ENCODE measurements around the gene IL22RA2.

The IL22RA2 gene

GRCh38 chr6:137185290-137185689 lies 11.8 kb upstream of the IL22RA2 start:
- ATAC-seq (ENCODE audit: insufficient read depth, low read depth), result no peak
- H3K4me1 ChIP-seq (ENCODE audit: insufficient read depth, low read length), result no peaks in the 10 kb centered on the region
- no peak overlapping the region for H3K9ac ChIP-seq (ENCODE audit: low read depth, low read length)
- H3K4me2 ChIP-seq (ENCODE audit: insufficient read depth, low read length), result no peak overlapping the region
- H3K79me2 ChIP-seq (ENCODE audit: insufficient read depth, low read length), result no peaks in the 10 kb centered on the region
- H3K27me3 ChIP-seq (ENCODE audit: insufficient read depth, low read length, poor library complexity), result no peaks in the 10 kb centered on the region
- H3K4me3 ChIP-seq (ENCODE audit: low read depth in 1 of 2, low read length in 2 of 2), result no peak overlapping the region
- no peak overlapping the region for H2AFZ ChIP-seq (ENCODE audit: low read depth, low read length)
- H3K9me3 ChIP-seq (ENCODE audit: insufficient read depth, low read length, severe bottlenecking), result peaks cover 71% of the 10 kb centered on the region
- DNase-seq, result no peak
- TF ChIP-seq EZH2 (IDR thresholded peaks at IDR 0.05; ENCODE audit: borderline replicate concordance, low read depth, low read length, severe bottlenecking), result no peak
- TF ChIP-seq CTCF (IDR thresholded peaks at IDR 0.05; ENCODE audit: borderline replicate concordance, extremely low read depth, low read length, poor library complexity, severe bottlenecking), result no peak
- H3K36me3 ChIP-seq (ENCODE audit: insufficient read depth, low read length), result no peaks in the 10 kb centered on the region
- H3K27ac ChIP-seq (ENCODE audit: low read length), result no peak overlapping the region
- H4K20me1 ChIP-seq (ENCODE audit: insufficient read depth, low read length), result no peaks in the 10 kb centered on the region

- Histone ChIP-seq H3K27me3 (ENCODE audit: insufficient read depth, low read length, poor library complexity) (no peaks in the 10 kb centered on the region), H3K36me3 (ENCODE audit: insufficient read depth, low read length) (no peaks in the 10 kb centered on the region), H2AFZ (ENCODE audit: low read depth, low read length) (no peak overlapping the region), H3K9me3 (ENCODE audit: insufficient read depth, low read length, severe bottlenecking) (peaks cover 63% of the 10 kb centered on the region), H3K4me3 (ENCODE audit: low read depth in 1 of 2, low read length in 2 of 2) (no peak overlapping the region), H3K79me2 (ENCODE audit: insufficient read depth, low read length) (no peaks in the 10 kb centered on the region), H4K20me1 (ENCODE audit: insufficient read depth, low read length) (no peaks in the 10 kb centered on the region), H3K4me1 (ENCODE audit: insufficient read depth, low read length) (no peaks in the 10 kb centered on the region), H3K27ac (ENCODE audit: low read length) (no peak overlapping the region), H3K4me2 (ENCODE audit: insufficient read depth, low read length) (no peak overlapping the region), H3K9ac (ENCODE audit: low read depth, low read length) (no peak overlapping the region)
- ATAC-seq (ENCODE audit: insufficient read depth, low read depth), result no peak
- no peak for TF ChIP-seq CTCF (IDR thresholded peaks at IDR 0.05; ENCODE audit: borderline replicate concordance, extremely low read depth, low read length, poor library complexity, severe bottlenecking)
- TF ChIP-seq EZH2 (IDR thresholded peaks at IDR 0.05; ENCODE audit: borderline replicate concordance, low read depth, low read length, severe bottlenecking), result no peak
- DNase-seq, result no peak
Measured at GRCh38 chr6:137182654-137183073, 9.2 kb upstream of the IL22RA2 start.

- DNase-seq (no peak), ATAC-seq (ENCODE audit: insufficient read depth, low read depth) (no peak)
- H3K27me3 ChIP-seq (ENCODE audit: insufficient read depth, low read length, poor library complexity), result no peaks in the 10 kb centered on the region
- H3K9ac ChIP-seq (ENCODE audit: low read depth, low read length), result no peak overlapping the region
- H3K27ac ChIP-seq (ENCODE audit: low read length), result no peak overlapping the region
- peaks cover 58% of the 10 kb centered on the region for H3K9me3 ChIP-seq (ENCODE audit: insufficient read depth, low read length, severe bottlenecking)
- H4K20me1 ChIP-seq (ENCODE audit: insufficient read depth, low read length), result no peaks in the 10 kb centered on the region
- no peak overlapping the region for H2AFZ ChIP-seq (ENCODE audit: low read depth, low read length)
- TF ChIP-seq CTCF (IDR thresholded peaks at IDR 0.05; ENCODE audit: borderline replicate concordance, extremely low read depth, low read length, poor library complexity, severe bottlenecking) (no peak), EZH2 (IDR thresholded peaks at IDR 0.05; ENCODE audit: borderline replicate concordance, low read depth, low read length, severe bottlenecking) (no peak)
- H3K4me2 ChIP-seq (ENCODE audit: insufficient read depth, low read length), result no peak overlapping the region
- H3K79me2 ChIP-seq (ENCODE audit: insufficient read depth, low read length), result no peaks in the 10 kb centered on the region
- no peaks in the 10 kb centered on the region for H3K4me1 ChIP-seq (ENCODE audit: insufficient read depth, low read length)
- no peak overlapping the region for H3K4me3 ChIP-seq (ENCODE audit: low read depth in 1 of 2, low read length in 2 of 2)
- H3K36me3 ChIP-seq (ENCODE audit: insufficient read depth, low read length), result no peaks in the 10 kb centered on the region
Measured at GRCh38 chr6:137181891-137182653, 8.6 kb upstream of the IL22RA2 start.
